HepG2 (cell line): ENCODE results near the gene RYR2. TPM values are rescaled to one million over a fixed set of nuclear protein-coding genes. Genes with fewer than 3 reads are reported as not detected.

Source experiments
- ATAC-seq: fragments of 200-7000 bp; cut with Tn5 transposase; 3 replicates; pipeline ENCODE4 v1.9.1; 2020; ENCODE audit warnings: mild to moderate bottlenecking, moderate library complexity
- BruUV-seq: library from RNA; stranded (reverse); fragments of 400-500 nt; replicated peaks from 2 replicates; lab custom pipeline; 2021; lab: Mats Ljungman, UMichigan
- CTCF ChIA-PET: fragments of 300-600 bp; formaldehyde crosslinking; extraction: SDS; loops from one replicate; lab custom pipeline; 2021; ENCODE audit warnings: low total read pairs, inconsistent platforms, low intra/inter-chr PET ratio; lab: Yijun Ruan, JAX
- POLR2A ChIA-PET: fragments of 350-600 bp; sonication (Branson Sonifier 250); formaldehyde crosslinking; loops from one replicate; lab custom pipeline; 2020; ENCODE audit warnings: antibody characterized with exemption, inconsistent platforms; lab: Yijun Ruan, JAX
- DNase-seq: peaks from one replicate; pipeline ENCODE4 v3.0.0-alpha.2; 2015; ENCODE audit warnings: low spot score
- FAIRE-seq: peaks from 3 replicates; lab custom pipeline; 2011; peaks lifted over from hg19 to GRCh38; lab: Jason Lieb, UNC
- H2AFZ ChIP-seq: one replicate; pipeline ENCODE4 v1.6.1; 2011; ENCODE audit warnings: low read length, inconsistent platforms
- H3K27ac ChIP-seq: fragments of 300-600 bp; 3 replicates; pipeline ENCODE4 v1.8.0; 2011; ENCODE audit warnings: mixed run types, mild to moderate bottlenecking, mixed read lengths, low read length, inconsistent platforms; ENCODE audit not compliant: insufficient read depth; ENCODE audit errors: extremely low read length
- H3K27me3 ChIP-seq, 2 experiments: fragments of 200-600 bp in 1 of 2; 2 replicates in 1 of 2; 3 replicates in 1 of 2; pipeline versions ENCODE4 v1.6.0 to v1.8.0; 2011; ENCODE audit warnings: low read length in 2 of 2, mild to moderate bottlenecking in 2 of 2, moderate library complexity in 2 of 2, inconsistent platforms in 1 of 2; ENCODE audit not compliant: insufficient read depth in 2 of 2, control insufficient read depth in 1 of 2
- H3K36me3 ChIP-seq, 2 experiments: fragments of 200-600 bp in 1 of 2; replicated peaks in 1 of 2; 2 replicates in 1 of 2; 3 replicates in 1 of 2; pipeline versions ENCODE4 v1.5.1 to v1.8.0; 2011; ENCODE audit warnings: low read length in 2 of 2, inconsistent platforms in 1 of 2; ENCODE audit not compliant: insufficient read depth in 2 of 2, control insufficient read depth in 1 of 2
- H3K4me1 ChIP-seq: 2 replicates; pipeline ENCODE4 v1.5.1; 2012; ENCODE audit warnings: low read length, inconsistent platforms; ENCODE audit not compliant: insufficient read depth
- H3K4me2 ChIP-seq: 2 replicates; pipeline ENCODE4 v1.6.0; 2011; ENCODE audit warnings: low read depth, low read length, inconsistent platforms
- H3K4me3 ChIP-seq, 3 experiments: fragments of 200-600 bp in 1 of 3; sonication (generic), shearing (Covaris generic) in 1 of 3; replicated peaks in 1 of 3; 2 replicates each; pipeline ENCODE4 v1.5.1; 2011 to 2016; ENCODE audit warnings: low read length in 3 of 3, inconsistent platforms in 2 of 3, low read depth in 2 of 3, mild to moderate bottlenecking in 2 of 3, control low read depth in 1 of 3, mixed read lengths in 1 of 3; ENCODE audit not compliant: insufficient read depth in 1 of 3
- H3K79me2 ChIP-seq: one replicate; pipeline ENCODE4 v1.6.1; 2011; ENCODE audit warnings: low read length, inconsistent platforms; ENCODE audit not compliant: insufficient read depth
- H3K9ac ChIP-seq: 2 replicates; pipeline ENCODE4 v1.6.0; 2011; ENCODE audit warnings: mild to moderate bottlenecking, low read depth, low read length, inconsistent platforms; ENCODE audit not compliant: insufficient read depth
- H3K9me3 ChIP-seq: 2 replicates; pipeline ENCODE4 v1.5.1; 2012; ENCODE audit warnings: mild to moderate bottlenecking, low read length
- H4K20me1 ChIP-seq: 2 replicates; pipeline ENCODE4 v1.6.0; 2011; ENCODE audit warnings: inconsistent platforms, mild to moderate bottlenecking, low read length, moderate library complexity; ENCODE audit not compliant: insufficient read depth
- CCDC6 ChIP-seq: sonication (generic); formaldehyde crosslinking; IDR thresholded peaks from 2 replicates; pipeline ENCODE4 v1.8.1; 2022; ENCODE audit warnings: mild to moderate bottlenecking, missing genetic modification reagents, moderate library complexity
- KAT7 ChIP-seq: IDR thresholded peaks from 2 replicates; pipeline ENCODE4 v1.6.1; 2018; ENCODE audit warnings: borderline replicate concordance, missing compliant biosample characterization
- NFYC ChIP-seq: IDR thresholded peaks from 2 replicates; pipeline ENCODE4 v1.6.1; 2016; ENCODE audit warnings: missing genetic modification reagents, missing compliant biosample characterization
- SETDB1 ChIP-seq: sonication (generic); formaldehyde crosslinking; IDR thresholded peaks from 2 replicates; pipeline ENCODE4 v1.5.1; 2020; ENCODE audit warnings: missing genetic modification reagents, mild to moderate bottlenecking, borderline replicate concordance
- WGBS: methylation state at CpG from one replicate; pipeline ENCODE4 v1.1.6; 2017; ENCODE audit warnings: low lambda C conversion rate; 5-methylcytosine and 5-hydroxymethylcytosine counted together
- in situ Hi-C: cut with HindIII; loops from 2 replicates; pipeline ENCODE4 v1.10.0; 2017; ENCODE audit warnings: low pct_unique_long_range_greater_than_20kb; ENCODE audit not compliant: extremely low pct_ligation_motif_present
- intact Hi-C: fragments of 100-400 bp; cut with micrococcal nuclease; formaldehyde crosslinking; loops from one replicate; pipeline ENCODE4 v1.10.0; 2022; ENCODE audit not compliant: unreplicated experiment
- polyA plus RNA-seq, 8 experiments: library from polyadenylated mRNA; depleted of rRNA in 3 of 8; stranded (reverse) in 7 of 8; unstranded in 1 of 8; fragments of >200 nt; fragmentation: Illumina TruSeq in 4 of 8; extraction: Trizol in 4 of 8; gene quantifications; 2 replicates each; pipeline versions ENCODE4 v1.2.1 to v1.2.3, GENCODE V29; 2011 to 2016; ENCODE audit warnings: low read depth in 4 of 8, missing spikeins in 1 of 8, mixed read lengths in 1 of 8; ENCODE audit not compliant: insufficient read depth in 1 of 8
- total RNA-seq, 5 experiments: library from RNA; depleted of rRNA; stranded (reverse); fragments of >200 nt; fragmentation: Illumina TruSeq; extraction: Trizol; gene quantifications; 2 replicates each; pipeline ENCODE4 v1.2.3, GENCODE V29; 2016; ENCODE audit warnings: low read depth in 1 of 5
- TF ChIP-seq, protein P1 (sequence below): sonication (generic); formaldehyde crosslinking; IDR thresholded peaks from 2 replicates; pipeline ENCODE4 v1.4.0; 2020; ENCODE audit warnings: missing genetic modification reagents
- TF ChIP-seq, protein P2 (sequence below): sonication (generic); formaldehyde crosslinking; IDR thresholded peaks from 2 replicates; pipeline ENCODE4 v1.5.0; 2020; ENCODE audit warnings: missing genetic modification reagents, mild to moderate bottlenecking, borderline replicate concordance
- TF ChIP-seq, protein P3 (sequence below): sonication (generic); formaldehyde crosslinking; IDR thresholded peaks from 2 replicates; pipeline ENCODE4 v1.8.0; 2022; ENCODE audit warnings: missing genetic modification reagents, mild to moderate bottlenecking, moderate library complexity, borderline replicate concordance
- TF ChIP-seq, protein P4 (sequence below): sonication (generic); formaldehyde crosslinking; IDR thresholded peaks from 2 replicates; pipeline ENCODE4 v1.5.1; 2020; ENCODE audit warnings: mild to moderate bottlenecking, missing genetic modification reagents, moderate library complexity

RYR2 gene
- total and polyA plus RNA-seq, 2 of the 13 experiments (the other 11 are each of a cell fraction or from before 2014, with no cell fraction given), result not detected

DNA sequence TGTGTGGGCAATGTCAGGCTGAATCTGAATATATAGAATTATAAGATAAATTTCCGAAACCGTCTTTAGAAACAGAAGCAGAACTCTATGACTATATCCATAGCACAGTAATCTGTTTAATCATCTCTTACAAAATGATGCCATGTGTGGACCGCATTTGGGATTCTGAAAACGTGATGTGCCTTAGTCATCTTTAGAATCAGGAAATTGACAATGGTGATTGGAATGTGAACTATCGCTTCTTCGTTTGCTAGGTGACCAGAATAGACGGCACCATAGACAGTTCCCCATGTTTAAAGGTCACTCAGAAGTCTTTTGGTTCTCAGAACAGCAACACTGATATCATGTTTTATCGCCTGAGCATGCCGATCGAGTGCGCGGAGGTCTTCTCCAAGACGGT is 548.4 kb downstream of the RYR2 start:
- H3K79me2 ChIP-seq, result no peaks in the 10 kb centered on the region
- H3K27me3 ChIP-seq, result no peaks in the 10 kb centered on the region
- H2AFZ ChIP-seq, result no peak overlapping the region
- H3K4me2 ChIP-seq, result no peak overlapping the region
- H3K4me1 ChIP-seq, result no peaks in the 10 kb centered on the region
- intact Hi-C loops, result no loop called here
- DNase-seq, result no peak
- H3K36me3 ChIP-seq, result no peaks in the 10 kb centered on the region
- BruUV-seq, result no TSS peak
- H3K27ac ChIP-seq, result no peak overlapping the region
- no peak overlapping the region for H3K4me3 ChIP-seq
- TF ChIP-seq NFYC (CRISPR knock-in tag) (no peak), SETDB1 (CRISPR knock-in tag) (no peak), KAT7 (CRISPR knock-in tag) (no peak), CCDC6 (no peak)
- TF ChIP-seq, protein P1, sequence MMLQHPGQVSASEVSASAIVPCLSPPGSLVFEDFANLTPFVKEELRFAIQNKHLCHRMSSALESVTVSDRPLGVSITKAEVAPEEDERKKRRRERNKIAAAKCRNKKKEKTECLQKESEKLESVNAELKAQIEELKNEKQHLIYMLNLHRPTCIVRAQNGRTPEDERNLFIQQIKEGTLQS (CRISPR knock-in tag), result no peak
- TF ChIP-seq, protein P2, sequence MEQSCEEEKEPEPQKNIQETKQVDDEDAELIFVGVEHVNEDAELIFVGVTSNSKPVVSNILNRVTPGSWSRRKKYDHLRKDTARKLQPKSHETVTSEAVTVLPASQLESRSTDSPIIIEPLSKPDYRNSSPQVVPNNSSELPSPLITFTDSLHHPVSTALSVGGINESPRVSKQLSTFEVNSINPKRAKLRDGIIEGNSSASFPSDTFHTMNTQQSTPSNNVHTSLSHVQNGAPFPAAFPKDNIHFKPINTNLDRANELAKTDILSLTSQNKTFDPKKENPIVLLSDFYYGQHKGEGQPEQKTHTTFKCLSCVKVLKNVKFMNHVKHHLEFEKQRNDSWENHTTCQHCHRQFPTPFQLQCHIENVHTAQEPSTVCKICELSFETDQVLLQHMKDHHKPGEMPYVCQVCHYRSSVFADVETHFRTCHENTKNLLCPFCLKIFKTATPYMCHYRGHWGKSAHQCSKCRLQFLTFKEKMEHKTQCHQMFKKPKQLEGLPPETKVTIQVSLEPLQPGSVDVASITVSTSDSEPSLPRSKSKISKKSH, result no peak
- TF ChIP-seq, protein P3, sequence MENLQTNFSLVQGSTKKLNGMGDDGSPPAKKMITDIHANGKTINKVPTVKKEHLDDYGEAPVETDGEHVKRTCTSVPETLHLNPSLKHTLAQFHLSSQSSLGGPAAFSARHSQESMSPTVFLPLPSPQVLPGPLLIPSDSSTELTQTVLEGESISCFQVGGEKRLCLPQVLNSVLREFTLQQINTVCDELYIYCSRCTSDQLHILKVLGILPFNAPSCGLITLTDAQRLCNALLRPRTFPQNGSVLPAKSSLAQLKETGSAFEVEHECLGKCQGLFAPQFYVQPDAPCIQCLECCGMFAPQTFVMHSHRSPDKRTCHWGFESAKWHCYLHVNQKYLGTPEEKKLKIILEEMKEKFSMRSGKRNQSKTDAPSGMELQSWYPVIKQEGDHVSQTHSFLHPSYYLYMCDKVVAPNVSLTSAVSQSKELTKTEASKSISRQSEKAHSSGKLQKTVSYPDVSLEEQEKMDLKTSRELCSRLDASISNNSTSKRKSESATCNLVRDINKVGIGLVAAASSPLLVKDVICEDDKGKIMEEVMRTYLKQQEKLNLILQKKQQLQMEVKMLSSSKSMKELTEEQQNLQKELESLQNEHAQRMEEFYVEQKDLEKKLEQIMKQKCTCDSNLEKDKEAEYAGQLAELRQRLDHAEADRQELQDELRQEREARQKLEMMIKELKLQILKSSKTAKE (CRISPR knock-in tag), result no peak
- TF ChIP-seq, protein P4, sequence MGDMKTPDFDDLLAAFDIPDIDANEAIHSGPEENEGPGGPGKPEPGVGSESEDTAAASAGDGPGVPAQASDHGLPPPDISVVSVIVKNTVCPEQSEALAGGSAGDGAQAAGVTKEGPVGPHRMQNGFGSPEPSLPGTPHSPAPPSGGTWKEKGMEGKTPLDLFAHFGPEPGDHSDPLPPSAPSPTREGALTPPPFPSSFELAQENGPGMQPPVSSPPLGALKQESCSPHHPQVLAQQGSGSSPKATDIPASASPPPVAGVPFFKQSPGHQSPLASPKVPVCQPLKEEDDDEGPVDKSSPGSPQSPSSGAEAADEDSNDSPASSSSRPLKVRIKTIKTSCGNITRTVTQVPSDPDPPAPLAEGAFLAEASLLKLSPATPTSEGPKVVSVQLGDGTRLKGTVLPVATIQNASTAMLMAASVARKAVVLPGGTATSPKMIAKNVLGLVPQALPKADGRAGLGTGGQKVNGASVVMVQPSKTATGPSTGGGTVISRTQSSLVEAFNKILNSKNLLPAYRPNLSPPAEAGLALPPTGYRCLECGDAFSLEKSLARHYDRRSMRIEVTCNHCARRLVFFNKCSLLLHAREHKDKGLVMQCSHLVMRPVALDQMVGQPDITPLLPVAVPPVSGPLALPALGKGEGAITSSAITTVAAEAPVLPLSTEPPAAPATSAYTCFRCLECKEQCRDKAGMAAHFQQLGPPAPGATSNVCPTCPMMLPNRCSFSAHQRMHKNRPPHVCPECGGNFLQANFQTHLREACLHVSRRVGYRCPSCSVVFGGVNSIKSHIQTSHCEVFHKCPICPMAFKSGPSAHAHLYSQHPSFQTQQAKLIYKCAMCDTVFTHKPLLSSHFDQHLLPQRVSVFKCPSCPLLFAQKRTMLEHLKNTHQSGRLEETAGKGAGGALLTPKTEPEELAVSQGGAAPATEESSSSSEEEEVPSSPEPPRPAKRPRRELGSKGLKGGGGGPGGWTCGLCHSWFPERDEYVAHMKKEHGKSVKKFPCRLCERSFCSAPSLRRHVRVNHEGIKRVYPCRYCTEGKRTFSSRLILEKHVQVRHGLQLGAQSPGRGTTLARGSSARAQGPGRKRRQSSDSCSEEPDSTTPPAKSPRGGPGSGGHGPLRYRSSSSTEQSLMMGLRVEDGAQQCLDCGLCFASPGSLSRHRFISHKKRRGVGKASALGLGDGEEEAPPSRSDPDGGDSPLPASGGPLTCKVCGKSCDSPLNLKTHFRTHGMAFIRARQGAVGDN, result no peak
- CTCF ChIA-PET, result no interaction called here
- H3K9ac ChIP-seq, result no peak overlapping the region
- POLR2A ChIA-PET, result no interaction called here
- no peak for ATAC-seq
- no peaks in the 10 kb centered on the region for H4K20me1 ChIP-seq
- in situ Hi-C loops, result no loop called here
- FAIRE-seq, result no peak
- WGBS, result 32% methylated on average over 13 of the region's 13 CpGs
- H3K9me3 ChIP-seq, result peaks cover 5% of the 10 kb centered on the region; the same call in 1 of the 2 replicates
